H1 (cell line): ENCODE results near the gene LIPM. TPM values are rescaled to one million over a fixed set of nuclear protein-coding genes. Genes with fewer than 3 reads are reported as not detected.

ENCODE experiments used
- CTCF ChIA-PET: fragments of 300-600 bp; sonication (Branson Sonifier 250); formaldehyde crosslinking; loops from one replicate; lab custom pipeline; 2021; ENCODE audit not compliant: partially characterized antibody; lab: Charles Lee
- POLR2A ChIA-PET: fragments of 300-600 bp; sonication (Branson Sonifier 250); formaldehyde crosslinking; loops from one replicate; lab custom pipeline; 2021; ENCODE audit warnings: inconsistent platforms; ENCODE audit not compliant: partially characterized antibody; lab: Charles Lee
- DNase-seq, 2 experiments: peaks; one replicate each; pipeline versions ENCODE4 v3.0.0 to v3.0.0-alpha.2; 2010 to 2022; ENCODE audit warnings: low spot score in 2 of 2, low read depth in 1 of 2, mixed read lengths in 1 of 2
- FAIRE-seq: peaks from 2 replicates; lab custom pipeline; 2011; peaks lifted over from hg19 to GRCh38; lab: Jason Lieb, UNC
- H2AFZ ChIP-seq: 2 replicates; pipeline ENCODE4 v1.8.1; 2012; ENCODE audit warnings: low read length, inconsistent platforms
- H2AK5ac ChIP-seq: 2 replicates; pipeline ENCODE4 v1.6.1; 2013; ENCODE audit warnings: low read depth, low read length
- H2BK120ac ChIP-seq: replicated peaks from 2 replicates; pipeline ENCODE3; 2013; ENCODE audit warnings: low read depth, low read length, inconsistent platforms
- H2BK12ac ChIP-seq: 2 replicates; pipeline ENCODE4 v1.6.1; 2013; ENCODE audit warnings: low read depth, low read length
- H2BK15ac ChIP-seq: 2 replicates; pipeline ENCODE4 v1.6.1; 2013; ENCODE audit warnings: low read length
- H2BK20ac ChIP-seq: 2 replicates; pipeline ENCODE4 v1.6.1; 2013; ENCODE audit warnings: low read length
- H2BK5ac ChIP-seq: 2 replicates; pipeline ENCODE4 v1.6.1; 2013; ENCODE audit warnings: low read depth, low read length
- H3K14ac ChIP-seq: 2 replicates; pipeline ENCODE4 v1.6.1; 2013; ENCODE audit warnings: inconsistent platforms; ENCODE audit not compliant: insufficient read length
- H3K18ac ChIP-seq: 2 replicates; pipeline ENCODE4 v1.6.1; 2013; ENCODE audit warnings: low read length; ENCODE audit errors: extremely low read depth
- H3K23ac ChIP-seq: 2 replicates; pipeline ENCODE4 v1.6.1; 2013; ENCODE audit warnings: inconsistent platforms; ENCODE audit not compliant: insufficient read length
- H3K23me2 ChIP-seq: 2 replicates; pipeline ENCODE4 v1.6.1; 2013; ENCODE audit warnings: low read depth, low read length
- H3K27ac ChIP-seq: 2 replicates; pipeline ENCODE4 v1.6.1; 2011; ENCODE audit warnings: low read depth, low read length, inconsistent platforms
- H3K27me3 ChIP-seq, 4 experiments: replicated peaks in 1 of 4; 1 replicate in 1 of 4; 2 replicates in 3 of 4; pipeline versions ENCODE4 v1.6.1 to v1.8.1; 2011 to 2013; ENCODE audit warnings: low read length in 3 of 4, mild to moderate bottlenecking in 3 of 4, inconsistent platforms in 2 of 4, mixed read lengths in 2 of 4, moderate library complexity in 1 of 4; ENCODE audit not compliant: control insufficient read depth in 3 of 4, insufficient read depth in 3 of 4; ENCODE audit errors: extremely low read depth in 1 of 4
- H3K36me3 ChIP-seq, 4 experiments: 2 replicates each; pipeline versions ENCODE4 v1.6.1 to v1.8.1; 2011 to 2013; ENCODE audit warnings: mild to moderate bottlenecking in 4 of 4, low read length in 3 of 4, moderate library complexity in 2 of 4, control low read depth in 1 of 4, inconsistent platforms in 1 of 4; ENCODE audit not compliant: insufficient read depth in 4 of 4, control insufficient read depth in 2 of 4
- H3K4ac ChIP-seq: replicated peaks from 2 replicates; pipeline ENCODE3; 2013; ENCODE audit warnings: low read length, low read depth, mixed read lengths, inconsistent platforms; ENCODE audit not compliant: insufficient read length
- H3K4me1 ChIP-seq, 4 experiments: replicated peaks in 1 of 4; 1 replicate in 1 of 4; 2 replicates in 3 of 4; pipeline versions ENCODE4 v1.6.1 to v1.8.1; 2011 to 2013; ENCODE audit warnings: low read length in 3 of 4, inconsistent platforms in 2 of 4, mixed read lengths in 1 of 4; ENCODE audit not compliant: insufficient read depth in 4 of 4, control insufficient read depth in 3 of 4
- H3K4me2 ChIP-seq, 2 experiments: 2 replicates each; pipeline versions ENCODE4 v1.6.1 to v1.8.1; 2011 to 2013; ENCODE audit warnings: low read depth in 2 of 2, low read length in 2 of 2, control low read depth in 1 of 2, inconsistent platforms in 1 of 2, mild to moderate bottlenecking in 1 of 2; ENCODE audit not compliant: insufficient read depth in 1 of 2
- H3K4me3 ChIP-seq, 4 experiments: fragments of 200-600, 300-600 bp in 1 of 4; sonication (generic), shearing (Covaris generic), sonication (Bioruptor Twin) in 1 of 4; 2 replicates each; pipeline versions ENCODE4 v1.5.1 to v1.8.1; 2011 to 2016; ENCODE audit warnings: low read length in 4 of 4, low read depth in 3 of 4, control low read depth in 2 of 4, inconsistent platforms in 2 of 4, mild to moderate bottlenecking in 2 of 4, mixed read lengths in 1 of 4, moderate library complexity in 1 of 4; ENCODE audit not compliant: insufficient read depth in 2 of 4; ENCODE audit errors: extremely low read depth in 1 of 4
- H3K56ac ChIP-seq: replicated peaks from 2 replicates; pipeline ENCODE3; 2013; ENCODE audit warnings: low read depth, mild to moderate bottlenecking, mixed read lengths, low read length, inconsistent platforms; ENCODE audit not compliant: insufficient read length
- H3K79me1 ChIP-seq: 2 replicates; pipeline ENCODE4 v1.6.1; 2013; ENCODE audit warnings: low read depth, low read length, control low read depth
- H3K79me2 ChIP-seq, 2 experiments: 2 replicates each; pipeline versions ENCODE4 v1.6.1 to v1.8.1; 2012 to 2013; ENCODE audit warnings: low read length in 2 of 2, mild to moderate bottlenecking in 2 of 2, inconsistent platforms in 1 of 2; ENCODE audit not compliant: insufficient read depth in 2 of 2, control insufficient read depth in 1 of 2
- H3K9ac ChIP-seq, 4 experiments: replicated peaks in 1 of 4; 1 replicate in 1 of 4; 2 replicates in 3 of 4; pipeline versions ENCODE4 v1.6.1 to v1.8.1; 2011 to 2013; ENCODE audit warnings: low read depth in 3 of 4, low read length in 3 of 4, control low read depth in 2 of 4, mild to moderate bottlenecking in 2 of 4, moderate library complexity in 2 of 4, inconsistent platforms in 1 of 4; ENCODE audit errors: extremely low read depth in 1 of 4
- H3K9me3 ChIP-seq, 2 experiments: 2 replicates each; pipeline versions ENCODE4 v1.6.1 to v1.8.1; 2012 to 2013; ENCODE audit warnings: mild to moderate bottlenecking in 2 of 2, moderate library complexity in 2 of 2, control low read depth in 1 of 2, inconsistent platforms in 1 of 2, low read depth in 1 of 2, low read length in 1 of 2, mixed read lengths in 1 of 2; ENCODE audit not compliant: insufficient read depth in 2 of 2
- H4K20me1 ChIP-seq, 2 experiments: replicated peaks in 1 of 2; 2 replicates each; pipeline versions ENCODE3 to v1.8.1; 2011 to 2013; ENCODE audit warnings: inconsistent platforms in 2 of 2, low read length in 2 of 2, mild to moderate bottlenecking in 1 of 2; ENCODE audit not compliant: insufficient read depth in 2 of 2, control insufficient read depth in 1 of 2
- H4K5ac ChIP-seq: 2 replicates; pipeline ENCODE4 v1.6.1; 2013; ENCODE audit warnings: low read length, low read depth, mixed read lengths, inconsistent platforms; ENCODE audit not compliant: insufficient read length
- H4K8ac ChIP-seq: 2 replicates; pipeline ENCODE4 v1.8.0; 2013; ENCODE audit warnings: mild to moderate bottlenecking, moderate library complexity, low read length, inconsistent platforms; ENCODE audit not compliant: insufficient read depth; ENCODE audit errors: extremely low read depth
- H4K91ac ChIP-seq: replicated peaks from 2 replicates; pipeline ENCODE3; 2013; ENCODE audit warnings: low read length, mixed read lengths, inconsistent platforms; ENCODE audit not compliant: insufficient read length
- ATF3 ChIP-seq: IDR thresholded peaks from 2 replicates; pipeline ENCODE4 v1.6.1; 2011; ENCODE audit warnings: low read depth, mild to moderate bottlenecking, low read length; ENCODE audit not compliant: insufficient read depth
- POLR2A ChIP-seq, 2 experiments: IDR thresholded peaks; 1 replicate in 1 of 2; 2 replicates in 1 of 2; pipeline ENCODE4 v1.6.1; 2011; ENCODE audit warnings: low read depth in 2 of 2, low read length in 2 of 2, mild to moderate bottlenecking in 2 of 2; ENCODE audit errors: control extremely low read depth in 1 of 2
- SIX5 ChIP-seq: IDR thresholded peaks from 2 replicates; pipeline ENCODE4 v1.6.1; 2011; ENCODE audit warnings: mild to moderate bottlenecking, low read depth, low read length
- SP1 ChIP-seq: IDR thresholded peaks from 2 replicates; pipeline ENCODE4 v1.6.1; 2011; ENCODE audit warnings: low read depth, low read length
- SUZ12 ChIP-seq: fragments of 200-600 bp; sonication (generic); IDR thresholded peaks from 2 replicates; pipeline ENCODE4 v1.6.1; 2012; ENCODE audit warnings: mild to moderate bottlenecking, inconsistent platforms, low read length, moderate library complexity, mixed read lengths
- WGBS, 2 experiments: shearing (Covaris generic) in 1 of 2; methylation state at CpG; one replicate each; pipeline versions ENCODE4 v1.1.6 to v1.1.7; 2013 to 2015; ENCODE audit warnings: low lambda C conversion rate in 2 of 2, mixed read lengths in 2 of 2, inconsistent platforms in 1 of 2, low coverage in 1 of 2, missing lambda C conversion rate in 1 of 2; ENCODE audit not compliant: insufficient replicate concordance in 2 of 2, insufficient coverage in 1 of 2, insufficient read length in 1 of 2; ENCODE audit errors: extremely low coverage in 1 of 2, missing lambda C conversion rate in 1 of 2; 5-methylcytosine and 5-hydroxymethylcytosine counted together
- polyA plus RNA-seq, 7 experiments: library from polyadenylated mRNA; depleted of rRNA in 3 of 7; stranded (reverse) in 5 of 7; unstranded in 2 of 7; fragments of >200 nt in 5 of 7; fragments of 200-250 nt in 2 of 7; gene quantifications; 1 replicate in 5 of 7; 2 replicates in 1 of 7; 4 replicates in 1 of 7; pipeline versions ENCODE4 v1.2.1 to v1.2.3, GENCODE V29; 2011 to 2013; ENCODE audit warnings: missing spikeins in 2 of 7, mixed read lengths in 2 of 7
- total RNA-seq: library from RNA; stranded (reverse); fragmentation: NEBNext Ultra II Directional; extraction: Animal tissue kit (Norgen Biotek cat#: 25700); gene quantifications from 2 replicates; pipeline ENCODE4 v1.2.1, GENCODE V29; 2021

LIPM gene
- total and polyA plus RNA-seq, 2 of the 8 experiments (the other 6 are each of a cell fraction or from before 2014, with no cell fraction given): not detected

- Histone ChIP-seq H3K23me2 (no peaks in the 10 kb centered on the region), H2BK12ac (no peak overlapping the region), H2AFZ (no peak overlapping the region), H3K79me2 (no peaks in the 10 kb centered on the region), H4K20me1 (no peaks in the 10 kb centered on the region), H3K4ac (no peak overlapping the region), H2BK5ac (no peak overlapping the region), H2BK120ac (no peak overlapping the region), H4K8ac (no peak overlapping the region), H3K4me3 (no peak overlapping the region), H2BK15ac (no peak overlapping the region), H4K5ac (no peak overlapping the region), H3K27ac (no peak overlapping the region), H2AK5ac (no peak overlapping the region), H3K27me3 (no peaks in the 10 kb centered on the region), H3K18ac (no peak overlapping the region), H3K4me2 (no peak overlapping the region), H3K79me1 (no peaks in the 10 kb centered on the region), H3K9me3 (no peaks in the 10 kb centered on the region), H3K36me3 (no peaks in the 10 kb centered on the region), H3K14ac (no peak overlapping the region), H3K4me1 (no peaks in the 10 kb centered on the region), H3K9ac (no peak overlapping the region), H3K56ac (no peak overlapping the region), H2BK20ac (no peak overlapping the region), H4K91ac (no peak overlapping the region), H3K23ac (no peak overlapping the region)
- WGBS, 2 experiments: 87% methylated on average over 4 of the region's 4 CpGs; no CpG with 5 or more reads in 1 of the 2 experiments
- POLR2A ChIA-PET: no interaction called here
- FAIRE-seq (no peak), DNase-seq (no peak)
- TF ChIP-seq SP1 (no peak), POLR2A (IDR thresholded peaks at IDR 0.05; ENCODE audit: control extremely low read depth in 1 of 2, low read depth in 2 of 2, low read length in 2 of 2) (no peak), ATF3 (no peak), SUZ12 (no peak), SIX5 (no peak)
- CTCF ChIA-PET: interaction anchor here (0.9 to 5.4 kb wide), 22 partner anchors 8 to 398 kb away, joined by 3 to 57 read pairs (median 5); partner anchors contain the start of genes CH25H, LIPM and RNLS
Observed at GRCh38 chr10:88809621-88810020, 7.1 kb downstream of the LIPM start.
